CD14-positive monocyte (primary cell): Measurements from ENCODE around the gene STPG3. TPM values are rescaled to one million over a fixed set of nuclear protein-coding genes. Genes with fewer than 3 reads are reported as not detected.

Experiments
- DNase-seq, 3 donors: peaks; one replicate each; pipeline ENCODE4 v3.0.0-alpha.2; 2011 to 2022
- H2AFZ ChIP-seq: 2 replicates; pipeline ENCODE4 v1.6.0; 2012; ENCODE audit warnings: mild to moderate bottlenecking, low read depth, low read length, inconsistent platforms; ENCODE audit not compliant: insufficient read depth, poor library complexity, severe bottlenecking
- H3K27ac ChIP-seq, 2 donors: 1 replicate in 1 of 2; 2 replicates in 1 of 2; pipeline ENCODE4 v1.5.1; 2012 to 2013; ENCODE audit warnings: low read length in 2 of 2, control low read depth in 1 of 2, inconsistent platforms in 1 of 2, low read depth in 1 of 2, mild to moderate bottlenecking in 1 of 2
- H3K27me3 ChIP-seq, 2 donors: one replicate each; pipeline versions ENCODE4 v1.6.0 to v1.6.1; 2011 to 2013; ENCODE audit warnings: low read length in 2 of 2; ENCODE audit not compliant: control insufficient read depth in 2 of 2, insufficient read depth in 2 of 2
- H3K36me3 ChIP-seq, 2 donors: replicated peaks in 1 of 2; 1 replicate in 1 of 2; 2 replicates in 1 of 2; pipeline versions ENCODE4 v1.5.1 to v1.6.1; 2012 to 2013; ENCODE audit warnings: low read length in 2 of 2, control low read depth in 1 of 2, inconsistent platforms in 1 of 2, mild to moderate bottlenecking in 1 of 2; ENCODE audit not compliant: insufficient read depth in 2 of 2, control insufficient read depth in 1 of 2
- H3K4me1 ChIP-seq, 2 donors: 1 replicate in 1 of 2; 2 replicates in 1 of 2; pipeline versions ENCODE4 v1.5.1 to v1.6.1; 2012 to 2013; ENCODE audit warnings: low read length in 2 of 2, control low read depth in 1 of 2, inconsistent platforms in 1 of 2, mild to moderate bottlenecking in 1 of 2, moderate library complexity in 1 of 2; ENCODE audit not compliant: insufficient read depth in 2 of 2, control insufficient read depth in 1 of 2
- H3K4me2 ChIP-seq: replicated peaks from 2 replicates; pipeline ENCODE3; 2012; ENCODE audit warnings: low read length, moderate library complexity, mild to moderate bottlenecking; ENCODE audit not compliant: poor library complexity, severe bottlenecking; ENCODE audit errors: extremely low read depth
- H3K4me3 ChIP-seq, 3 experiments: fragments of 200-600 bp in 1 of 3; sonication (generic) in 1 of 3; replicated peaks in 1 of 3; 1 replicate in 2 of 3; 2 replicates in 1 of 3; pipeline ENCODE4 v1.5.1; 2011 to 2013; ENCODE audit warnings: low read length in 3 of 3, mild to moderate bottlenecking in 3 of 3, control low read depth in 2 of 3, low read depth in 2 of 3, inconsistent platforms in 1 of 3, moderate library complexity in 1 of 3
- H3K79me2 ChIP-seq: 2 replicates; pipeline ENCODE4 v1.6.0; 2012; ENCODE audit warnings: mild to moderate bottlenecking, control low read depth, inconsistent platforms, low read length, moderate library complexity; ENCODE audit not compliant: insufficient read depth
- H3K9ac ChIP-seq: 2 replicates; pipeline ENCODE4 v1.6.0; 2017; ENCODE audit warnings: low read length, mild to moderate bottlenecking; ENCODE audit not compliant: insufficient read depth, poor library complexity, severe bottlenecking
- H3K9me3 ChIP-seq, 2 donors: replicated peaks in 1 of 2; 1 replicate in 1 of 2; 2 replicates in 1 of 2; pipeline versions ENCODE4 v1.5.1 to v1.6.1; 2012 to 2013; ENCODE audit warnings: low read length in 2 of 2, control low read depth in 1 of 2; ENCODE audit not compliant: control insufficient read depth in 1 of 2, insufficient read depth in 1 of 2
- H4K20me1 ChIP-seq: 2 replicates; pipeline ENCODE4 v1.6.0; 2012; ENCODE audit warnings: mild to moderate bottlenecking, low read length, control low read depth, moderate library complexity; ENCODE audit not compliant: insufficient read depth
- H3K27ac Mint-ChIP-seq, 7 donors: one replicate each; pipeline ENCODE4 v1.8.0; 2020; ENCODE audit warnings: mild to moderate bottlenecking in 7 of 7, mixed read lengths in 7 of 7, moderate library complexity in 6 of 7, inconsistent platforms in 2 of 7
- H3K27me3 Mint-ChIP-seq, 3 donors: one replicate each; pipeline ENCODE4 v1.8.0; 2021 to 2022; ENCODE audit warnings: low read depth in 3 of 3, mild to moderate bottlenecking in 3 of 3, mixed read lengths in 3 of 3, moderate library complexity in 3 of 3, inconsistent platforms in 1 of 3
- H3K36me3 Mint-ChIP-seq, 2 donors: one replicate each; pipeline ENCODE4 v1.8.0; 2020; ENCODE audit warnings: mixed read lengths in 2 of 2, inconsistent platforms in 1 of 2, mild to moderate bottlenecking in 1 of 2
- H3K4me1 Mint-ChIP-seq: one replicate; pipeline ENCODE4 v1.8.0; 2020; ENCODE audit warnings: mild to moderate bottlenecking, mixed read lengths
- H3K4me3 Mint-ChIP-seq, 2 donors: one replicate each; pipeline ENCODE4 v1.8.0; 2020; ENCODE audit warnings: mild to moderate bottlenecking in 2 of 2, mixed read lengths in 2 of 2, moderate library complexity in 1 of 2
- H3K9me3 Mint-ChIP-seq, 7 donors: one replicate each; pipeline ENCODE4 v1.8.0; 2020 to 2022; ENCODE audit warnings: mixed read lengths in 7 of 7, mild to moderate bottlenecking in 6 of 7, moderate library complexity in 6 of 7, inconsistent platforms in 2 of 7
- WGBS: methylation state at CpG from one replicate; pipeline ENCODE4 v1.1.5; 2013; ENCODE audit warnings: missing lambda C conversion rate; ENCODE audit not compliant: insufficient coverage; 5-methylcytosine and 5-hydroxymethylcytosine counted together
- intact Hi-C, 2 donors: fragments of 100-400 bp; cut with micrococcal nuclease; formaldehyde crosslinking; loops; one replicate each; pipeline versions ENCODE4 v1.15.0 to v1.15.1; 2023
- polyA plus RNA-seq, 3 donors: library from polyadenylated mRNA; depleted of rRNA in 1 of 3; unstranded in 2 of 3; stranded (reverse) in 1 of 3; fragments of 300-500 nt in 2 of 3; fragments of >200 nt in 1 of 3; fragmentation: Illumina TruSeq in 2 of 3; gene quantifications; 1 replicate in 2 of 3; 2 replicates in 1 of 3; pipeline ENCODE4 v1.2.3, GENCODE V29; 2012 to 2021
- TF ChIP-seq, protein P1 (sequence below): fragments of 200-600 bp; IDR thresholded peaks from one replicate; pipeline ENCODE4 v1.8.0; 2022; ENCODE audit warnings: antibody characterized with exemption, mild to moderate bottlenecking

Gene STPG3
- polyA plus RNA-seq, 3 donors, result not detected

GRCh38 chr9:137275588-137276472 lies 24.7 kb downstream of the STPG3 start:
- Mint-ChIP-seq H3K4me3 (peak overlapping the region; percentile 39 to 62), H3K9me3 (no peaks in the 10 kb centered on the region), H3K27ac (peak overlapping the region; percentile 7 to 89 (median 74)), H3K4me1 (peaks cover 45% of the 10 kb centered on the region), H3K27me3 (peaks cover 0 to 4% (median 2%) of the 10 kb centered on the region in 3 donors), H3K36me3 (peaks cover 16 to 45% of the 10 kb centered on the region in 2 donors)
- 72% methylated on average over 23 of the region's 24 CpGs for WGBS
- peaks cover 37% of the 10 kb centered on the region for H4K20me1 ChIP-seq
- H3K9me3 ChIP-seq, result no peaks in the 10 kb centered on the region
- H3K27me3 ChIP-seq, result no peaks in the 10 kb centered on the region
- peak overlapping the region; percentile 93 for H3K9ac ChIP-seq
- H3K4me2 ChIP-seq, result peak overlapping the region; percentile 95
- DNase-seq, result peak in 1 of 3 donors; percentile 19
- H3K79me2 ChIP-seq, result peaks cover 48% of the 10 kb centered on the region
- TF ChIP-seq, protein P1, sequence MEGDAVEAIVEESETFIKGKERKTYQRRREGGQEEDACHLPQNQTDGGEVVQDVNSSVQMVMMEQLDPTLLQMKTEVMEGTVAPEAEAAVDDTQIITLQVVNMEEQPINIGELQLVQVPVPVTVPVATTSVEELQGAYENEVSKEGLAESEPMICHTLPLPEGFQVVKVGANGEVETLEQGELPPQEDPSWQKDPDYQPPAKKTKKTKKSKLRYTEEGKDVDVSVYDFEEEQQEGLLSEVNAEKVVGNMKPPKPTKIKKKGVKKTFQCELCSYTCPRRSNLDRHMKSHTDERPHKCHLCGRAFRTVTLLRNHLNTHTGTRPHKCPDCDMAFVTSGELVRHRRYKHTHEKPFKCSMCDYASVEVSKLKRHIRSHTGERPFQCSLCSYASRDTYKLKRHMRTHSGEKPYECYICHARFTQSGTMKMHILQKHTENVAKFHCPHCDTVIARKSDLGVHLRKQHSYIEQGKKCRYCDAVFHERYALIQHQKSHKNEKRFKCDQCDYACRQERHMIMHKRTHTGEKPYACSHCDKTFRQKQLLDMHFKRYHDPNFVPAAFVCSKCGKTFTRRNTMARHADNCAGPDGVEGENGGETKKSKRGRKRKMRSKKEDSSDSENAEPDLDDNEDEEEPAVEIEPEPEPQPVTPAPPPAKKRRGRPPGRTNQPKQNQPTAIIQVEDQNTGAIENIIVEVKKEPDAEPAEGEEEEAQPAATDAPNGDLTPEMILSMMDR, result no peak
- no peak overlapping the region for H2AFZ ChIP-seq
- peak overlapping the region; percentile 96 to 98 for H3K27ac ChIP-seq
- H3K36me3 ChIP-seq, result peaks cover 26 to 52% of the 10 kb centered on the region in 2 donors
- peak overlapping the region in 1 of 3 experiments; percentile 99 for H3K4me3 ChIP-seq
- intact Hi-C loops, result no loop called here
- H3K4me1 ChIP-seq, result peaks cover 42 to 67% of the 10 kb centered on the region in 2 donors

- H2AFZ ChIP-seq, result peak overlapping the region; percentile 76
- no peaks in the 10 kb centered on the region for H3K9me3 ChIP-seq
- Mint-ChIP-seq H3K27ac (peak overlapping the region; percentile 94 to 99 (median 97)), H3K4me1 (peaks cover 42% of the 10 kb centered on the region), H3K36me3 (peaks cover 10 to 36% of the 10 kb centered on the region in 2 donors), H3K9me3 (no peaks in the 10 kb centered on the region), H3K4me3 (peak overlapping the region; percentile 88 to 93), H3K27me3 (peaks cover 0 to 4% (median 2%) of the 10 kb centered on the region in 3 donors)
- peaks cover 42 to 74% of the 10 kb centered on the region in 2 donors for H3K4me1 ChIP-seq
- peak overlapping the region; percentile 44 to 99 (median 98) for H3K4me3 ChIP-seq
- peak overlapping the region; percentile 95 for H3K4me2 ChIP-seq
- WGBS, result 32% methylated on average over 15 of the region's 30 CpGs
- intact Hi-C loops, result no loop called here
- TF ChIP-seq, protein P1, result no peak
- peaks cover 56% of the 10 kb centered on the region for H3K79me2 ChIP-seq
- peak; percentile 38 to 62 (median 42) for DNase-seq
- H3K27me3 ChIP-seq, result no peaks in the 10 kb centered on the region
- H4K20me1 ChIP-seq, result peaks cover 41% of the 10 kb centered on the region
- peaks cover 25 to 48% of the 10 kb centered on the region in 2 donors for H3K36me3 ChIP-seq
- H3K27ac ChIP-seq, result peak overlapping the region; percentile 96 to 98
- peak overlapping the region; percentile 93 for H3K9ac ChIP-seq
These were observed 25.6 kb downstream of the STPG3 start for GRCh38 chr9:137276473-137277328.
